Loucy (cell line): ENCODE measurements around the gene KIRREL3.

Source experiments
- H2AFZ ChIP-seq: fragments of 200-600 bp; sonication (generic); 2 replicates; pipeline ENCODE4 v1.6.0; 2016; ENCODE audit warnings: antibody characterized with exemption, mild to moderate bottlenecking, low read length, moderate library complexity
- H3F3A ChIP-seq: fragments of 200-600 bp; 2 replicates; pipeline ENCODE4 v1.6.0; 2016; ENCODE audit warnings: antibody characterized with exemption, low read depth, mild to moderate bottlenecking
- H3K27me3 ChIP-seq: fragments of 200-600 bp; sonication (generic); 2 replicates; pipeline ENCODE4 v1.6.1; 2014; ENCODE audit warnings: low read length, mild to moderate bottlenecking; ENCODE audit not compliant: insufficient read depth, poor library complexity, severe bottlenecking
- H3K36me3 ChIP-seq: fragments of 200-600 bp; sonication (generic); 2 replicates; pipeline ENCODE4 v1.6.1; 2016; ENCODE audit warnings: low read length; ENCODE audit not compliant: insufficient read depth
- H3K4me1 ChIP-seq: fragments of 200-600 bp; sonication (generic); 2 replicates; pipeline ENCODE4 v1.5.1; 2014; ENCODE audit warnings: low read length, mild to moderate bottlenecking; ENCODE audit not compliant: insufficient read depth, poor library complexity, severe bottlenecking
- H3K4me2 ChIP-seq: fragments of 200-600 bp; sonication (generic); 2 replicates; pipeline ENCODE4 v1.6.0; 2014; ENCODE audit warnings: antibody characterized with exemption, low read length, low read depth, mild to moderate bottlenecking; ENCODE audit not compliant: poor library complexity, severe bottlenecking
- H3K4me3 ChIP-seq: fragments of 200-600 bp; sonication (generic); 2 replicates; pipeline ENCODE4 v1.5.1; 2014; ENCODE audit warnings: low read length, mild to moderate bottlenecking, mixed read lengths; ENCODE audit not compliant: poor library complexity, severe bottlenecking
- H3K79me2 ChIP-seq: fragments of 200-600 bp; sonication (generic); 2 replicates; pipeline ENCODE4 v1.6.1; 2014; ENCODE audit warnings: low read length; ENCODE audit not compliant: insufficient read depth
- H3K9ac ChIP-seq: fragments of 200-600 bp; sonication (generic); 2 replicates; pipeline ENCODE4 v1.6.0; 2014; ENCODE audit warnings: mild to moderate bottlenecking, low read depth, low read length, moderate library complexity; ENCODE audit not compliant: poor library complexity, severe bottlenecking
- H3K9me2 ChIP-seq: fragments of 200-600 bp; sonication (generic); replicated peaks from 2 replicates; pipeline ENCODE4 v1.6.1; 2016; ENCODE audit warnings: low read depth, low read length, mixed read lengths
- H3K9me3 ChIP-seq: fragments of 200-600 bp; sonication (generic); 2 replicates; pipeline ENCODE4 v1.6.1; 2014; ENCODE audit warnings: mild to moderate bottlenecking, antibody characterized with exemption, low read length, low read depth; ENCODE audit not compliant: insufficient read depth
- H4K20me1 ChIP-seq: fragments of 200-600 bp; sonication (generic); 2 replicates; pipeline ENCODE4 v1.6.0; 2014; ENCODE audit warnings: antibody characterized with exemption, low read length, mild to moderate bottlenecking; ENCODE audit not compliant: insufficient read depth, poor library complexity, severe bottlenecking
- CTCF ChIP-seq: fragments of 200-600 bp; sonication (generic); conservative IDR thresholded peaks from 2 replicates; pipeline ENCODE4 v1.5.1; 2014; ENCODE audit warnings: mild to moderate bottlenecking, antibody characterized with exemption, low read length
- EZH2phosphoT487 ChIP-seq: fragments of 200-600 bp; IDR thresholded peaks from 2 replicates; pipeline ENCODE4 v1.6.1; 2018; ENCODE audit warnings: antibody characterized with exemption, mild to moderate bottlenecking, moderate library complexity, borderline replicate concordance

Gene KIRREL3

GRCh38 chr11:126686938-126687337, 313.6 kb downstream of the KIRREL3 start:
- Histone ChIP-seq H3K4me3 (no peak overlapping the region), H4K20me1 (no peaks in the 10 kb centered on the region), H3K79me2 (no peaks in the 10 kb centered on the region), H3K36me3 (no peaks in the 10 kb centered on the region), H3F3A (no peaks in the 10 kb centered on the region), H3K27me3 (no peaks in the 10 kb centered on the region), H3K4me1 (no peaks in the 10 kb centered on the region), H2AFZ (no peak overlapping the region), H3K4me2 (no peak overlapping the region), H3K9me2 (no peaks in the 10 kb centered on the region), H3K9ac (no peak overlapping the region), H3K9me3 (no peaks in the 10 kb centered on the region)
- no peak for TF ChIP-seq CTCF
- no peak for TF ChIP-seq EZH2phosphoT487

DNA sequence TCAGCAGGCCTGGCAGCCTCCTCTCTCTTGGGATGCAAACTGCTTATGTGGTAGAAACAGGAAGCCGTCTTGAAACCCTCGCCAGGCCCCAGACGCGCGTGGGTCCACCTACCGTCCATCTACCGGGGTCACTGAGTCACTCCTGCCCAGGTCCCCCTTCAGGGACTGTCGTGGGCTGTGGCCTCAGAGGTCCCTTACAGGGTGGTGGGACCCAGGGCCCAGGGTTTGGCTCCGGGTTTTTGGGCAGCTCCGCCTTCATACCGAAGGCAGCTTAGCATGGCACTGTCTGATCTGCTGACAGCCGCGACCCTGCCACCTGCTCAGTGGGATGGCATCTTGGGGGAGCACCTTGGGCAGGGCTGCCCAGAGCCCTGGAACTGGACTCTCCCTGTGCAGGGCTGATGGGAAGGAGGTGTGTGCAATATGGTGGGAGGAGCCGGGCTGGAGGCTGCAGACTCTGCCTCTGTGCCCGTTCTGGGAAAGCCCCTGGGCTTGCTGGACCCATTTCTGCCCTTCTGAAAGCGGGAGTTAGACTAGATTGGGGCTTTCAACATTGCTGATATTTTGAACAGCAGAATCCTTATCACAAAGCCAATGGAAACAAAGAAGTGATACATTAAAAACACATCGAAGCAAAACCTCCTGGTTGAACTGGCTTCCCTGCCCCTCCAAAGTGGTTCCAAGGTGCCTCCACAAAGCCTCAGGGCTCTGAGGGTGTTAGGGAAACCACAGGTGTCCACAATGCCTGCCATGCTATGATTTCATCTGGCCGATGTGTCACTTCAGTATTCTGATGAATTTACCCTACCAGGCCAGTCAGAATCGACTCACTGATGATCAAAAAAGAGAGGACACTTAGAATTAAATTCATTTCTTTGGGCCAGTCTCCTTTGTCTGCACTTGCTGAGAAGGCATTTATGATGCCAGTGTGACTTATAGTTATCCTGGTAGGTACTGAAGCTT, 316.5 kb downstream of the KIRREL3 start:
- Histone ChIP-seq H3K4me2 (no peak overlapping the region), H3K27me3 (no peaks in the 10 kb centered on the region), H4K20me1 (no peaks in the 10 kb centered on the region), H2AFZ (no peak overlapping the region), H3K4me3 (no peak overlapping the region), H3F3A (no peaks in the 10 kb centered on the region), H3K4me1 (no peaks in the 10 kb centered on the region), H3K36me3 (no peaks in the 10 kb centered on the region), H3K79me2 (no peaks in the 10 kb centered on the region), H3K9me3 (no peaks in the 10 kb centered on the region), H3K9ac (no peak overlapping the region), H3K9me2 (no peaks in the 10 kb centered on the region)
- TF ChIP-seq CTCF (no peak), EZH2phosphoT487 (no peak)

- Histone ChIP-seq H3K4me1 (no peaks in the 10 kb centered on the region), H3K4me3 (no peak overlapping the region), H3K9me3 (no peaks in the 10 kb centered on the region), H3K9me2 (no peaks in the 10 kb centered on the region), H3K4me2 (no peak overlapping the region), H3K9ac (no peak overlapping the region), H3K36me3 (no peaks in the 10 kb centered on the region), H3F3A (no peaks in the 10 kb centered on the region), H3K79me2 (no peaks in the 10 kb centered on the region), H2AFZ (no peak overlapping the region), H3K27me3 (no peaks in the 10 kb centered on the region), H4K20me1 (no peaks in the 10 kb centered on the region)
- TF ChIP-seq CTCF: no peak
Measured at GRCh38 chr11:126682590-126682989, 318.0 kb downstream of the KIRREL3 start.
